ENCODE results near the gene TNFRSF9.

TNFRSF9 gene

GRCh38 chr1:7888248-7889081, 52.2 kb downstream of the TNFRSF9 start:
- H3K36me3 ChIP-seq, result no peaks in the 10 kb centered on the region
- TF ChIP-seq CTCF (IDR thresholded peaks at IDR 0.05), result no peak
- H3K9me3 ChIP-seq, result no peaks in the 10 kb centered on the region
- H3K4me1 ChIP-seq, result peaks cover 0 to 4% (median 2%) of the 10 kb centered on the region in 4 donors
- H3K27ac ChIP-seq, result no peak overlapping the region
- intact Hi-C loops (cut with DNase I; ENCODE audit: low total_unique reads), result no loop called here
- peaks cover 0 to 29% of the 10 kb centered on the region in 2 donors for H3K27me3 ChIP-seq
- no peak overlapping the region for H3K4me3 ChIP-seq
- no peak for DNase-seq

- Histone ChIP-seq H3K27ac (no peak overlapping the region), H3K4me3 (no peak overlapping the region)
- DNase-seq, result no peak
These were observed 54.3 kb downstream of the TNFRSF9 start for GRCh38 chr1:7886405-7886745.

GRCh38 chr1:7885513-7886404, 54.9 kb downstream of the TNFRSF9 start:
- DNase-seq, result no peak
- TF ChIP-seq CTCF (IDR thresholded peaks at IDR 0.05), result no peak
- peaks cover 0 to 29% of the 10 kb centered on the region in 2 donors for H3K27me3 ChIP-seq
- no peak overlapping the region for H3K4me3 ChIP-seq
- no peaks in the 10 kb centered on the region for H3K9me3 ChIP-seq
- intact Hi-C loops (cut with DNase I; ENCODE audit: low total_unique reads), result no loop called here
- H3K4me1 ChIP-seq, result no peaks in the 10 kb centered on the region
- no peaks in the 10 kb centered on the region for H3K36me3 ChIP-seq
- no peak overlapping the region for H3K27ac ChIP-seq

More at GRCh38 chr1:7886405-7886745, 54.3 kb downstream of the TNFRSF9 start:
- H3K9me3 ChIP-seq, result no peaks in the 10 kb centered on the region
- no peak for TF ChIP-seq CTCF (IDR thresholded peaks at IDR 0.05)
- H3K36me3 ChIP-seq, result no peaks in the 10 kb centered on the region
- intact Hi-C loops (cut with DNase I; ENCODE audit: low total_unique reads), result no loop called here
- H3K4me1 ChIP-seq, result no peaks in the 10 kb centered on the region
- H3K27me3 ChIP-seq, result peaks cover 0 to 29% of the 10 kb centered on the region in 2 donors

GRCh38 chr1:7884757-7885156, 55.9 kb downstream of the TNFRSF9 start:
- Histone ChIP-seq H3K27ac (no peak overlapping the region), H3K27me3 (peaks cover 0 to 26% of the 10 kb centered on the region in 2 donors), H3K4me3 (no peak overlapping the region), H3K36me3 (no peaks in the 10 kb centered on the region), H3K4me1 (no peaks in the 10 kb centered on the region), H3K9me3 (no peaks in the 10 kb centered on the region)
- intact Hi-C loops (cut with DNase I; ENCODE audit: low total_unique reads), result no loop called here
- DNase-seq, result no peak
- no peak for TF ChIP-seq CTCF (IDR thresholded peaks at IDR 0.05)

- Histone ChIP-seq H3K27ac (no peak overlapping the region), H3K4me1 (no peaks in the 10 kb centered on the region), H3K27me3 (peaks cover 0 to 7% of the 10 kb centered on the region in 2 donors), H3K9me3 (peaks cover 0 to 15% (median 12%) of the 10 kb centered on the region in 3 donors), H3K4me3 (no peak overlapping the region), H3K36me3 (no peaks in the 10 kb centered on the region)
- no peak for DNase-seq
- intact Hi-C loops (cut with DNase I; ENCODE audit: low total_unique reads), result no loop called here
- TF ChIP-seq CTCF (IDR thresholded peaks at IDR 0.05), result no peak
These were observed 61.4 kb downstream of the TNFRSF9 start for GRCh38 chr1:7879228-7879627.
